Measurements from ENCODE around the gene LCE3A. TPM values are rescaled to one million over a fixed set of nuclear protein-coding genes. Genes with fewer than 3 reads are reported as not detected.
"Not testable (repeated sequence)": the region's sequence is repeated elsewhere in the genome, so short reads cannot be mapped to it uniquely, and the experiment has no call there.

The LCE3A gene
- total RNA-seq, 2 donors from 2014 or later, result not detected

GRCh38 chr1:152623203-152623844 is 421 bp upstream of the LCE3A start:
- Mint-ChIP-seq H3K4me3 (no peak overlapping the region), H3K36me3 (peaks cover 5% of the 10 kb centered on the region), H3K9me3 (peaks cover 5% of the 10 kb centered on the region), H3K27me3 (peaks cover 23 to 39% of the 10 kb centered on the region in 2 donors), H3K27ac (no peak overlapping the region), H3K4me1 (ENCODE audit: low read depth in 2 of 2) (peaks cover 3 to 4% of the 10 kb centered on the region in 2 donors)
- ATAC-seq, result peak; percentile 41 to 48
- no peak for DNase-seq (ENCODE audit: low spot score)

- DNase-seq (ENCODE audit: low spot score) (no peak), ATAC-seq (peak in 1 of 2 donors; percentile 50)
- Mint-ChIP-seq H3K36me3 (peaks cover 7% of the 10 kb centered on the region), H3K27ac (no peak overlapping the region), H3K9me3 (peaks cover 6% of the 10 kb centered on the region), H3K27me3 (peaks cover 21 to 27% of the 10 kb centered on the region in 2 donors), H3K4me1 (ENCODE audit: low read depth in 2 of 2) (peaks cover 3 to 4% of the 10 kb centered on the region in 2 donors), H3K4me3 (no peak overlapping the region)
Measured at GRCh38 chr1:152621993-152622392, 910 bp downstream of the LCE3A start.

GRCh38 chr1:152613511-152613910 is 9.4 kb downstream of the LCE3A start, which contains the start of gene LCE3B:
TSS of gene LCE3B (plus strand) at chr1:152613811. CDS start at chr1:152613811, 0 bp downstream.
- ATAC-seq (no peak), DNase-seq (ENCODE audit: low spot score) (no peak)
- peaks cover 3% of the 10 kb centered on the region for H3K9me3 Mint-ChIP-seq
- peaks cover 4% of the 10 kb centered on the region for H3K36me3 Mint-ChIP-seq
- peaks cover 7 to 8% of the 10 kb centered on the region in 2 donors for H3K27me3 Mint-ChIP-seq
- H3K27ac Mint-ChIP-seq, result no peak within 1 kb of the TSS
- H3K4me3 Mint-ChIP-seq, result no peak within 1 kb of the TSS
- no peaks in the 10 kb centered on the region for H3K4me1 Mint-ChIP-seq (ENCODE audit: low read depth in 2 of 2)

GRCh38 chr1:152599934-152600333 is 23.0 kb downstream of the LCE3A start, which contains the start of gene LCE3C:
TSS of gene LCE3C (plus strand) at chr1:152600234. CDS start at chr1:152600732, 498 bp downstream.
- Mint-ChIP-seq H3K27me3 (peaks cover 0 to 6% of the 10 kb centered on the region in 2 donors), H3K36me3 (no peaks in the 10 kb centered on the region), H3K4me1 (ENCODE audit: low read depth in 2 of 2) (no peaks in the 10 kb centered on the region), H3K27ac (no peak within 1 kb of the TSS), H3K4me3 (no peak within 1 kb of the TSS), H3K9me3 (peaks cover 2% of the 10 kb centered on the region)
- ATAC-seq (no peak), DNase-seq (ENCODE audit: low spot score) (no peak)

- DNase-seq (ENCODE audit: low spot score) (no peak), ATAC-seq (no peak)
- Mint-ChIP-seq H3K36me3 (no peaks in the 10 kb centered on the region), H3K27me3 (no peaks in the 10 kb centered on the region), H3K4me3 (no peak overlapping the region), H3K27ac (no peak overlapping the region), H3K9me3 (peaks cover 5% of the 10 kb centered on the region), H3K4me1 (ENCODE audit: low read depth in 2 of 2) (no peaks in the 10 kb centered on the region)
Measured at GRCh38 chr1:152596986-152597385, 25.9 kb downstream of the LCE3A start.

GRCh38 chr1:152585586-152585985 is 37.3 kb downstream of the LCE3A start:
- no peak overlapping the region for H3K27ac Mint-ChIP-seq
- ATAC-seq, result no peak
- H3K4me3 Mint-ChIP-seq, result no peak overlapping the region

GRCh38 chr1:152582647-152583046 is 40.3 kb downstream of the LCE3A start:
- Mint-ChIP-seq H3K4me1 (ENCODE audit: low read depth in 2 of 2) (no peaks in the 10 kb centered on the region), H3K27ac (no peak overlapping the region), H3K27me3 (peaks cover 12 to 27% of the 10 kb centered on the region in 2 donors), H3K4me3 (no peak overlapping the region), H3K36me3 (no peaks in the 10 kb centered on the region), H3K9me3 (no peaks in the 10 kb centered on the region)
- ATAC-seq (peak in 1 of 2 donors; percentile 41), DNase-seq (ENCODE audit: low spot score) (no peak)

More at GRCh38 chr1:152585586-152585985, 37.3 kb downstream of the LCE3A start:
- Mint-ChIP-seq H3K36me3 (no peaks in the 10 kb centered on the region), H3K9me3 (no peaks in the 10 kb centered on the region), H3K4me1 (ENCODE audit: low read depth in 2 of 2) (no peaks in the 10 kb centered on the region), H3K27me3 (peaks cover 4 to 22% of the 10 kb centered on the region in 2 donors)
- DNase-seq (ENCODE audit: low spot score), result no peak

GRCh38 chr1:152580433-152580832 is 42.5 kb downstream of the LCE3A start, which contains the start of gene LCE3D:
TSS of gene LCE3D (minus strand) at chr1:152580516. CDS start at chr1:152579936, 580 bp downstream.
- H3K36me3 Mint-ChIP-seq, result no peaks in the 10 kb centered on the region
- H3K4me3 Mint-ChIP-seq, result no peak within 1 kb of the TSS

GRCh38 chr1:152579526-152579925 is 43.4 kb downstream of the LCE3A start:
- H3K36me3 Mint-ChIP-seq; ATAC-seq; H3K27ac Mint-ChIP-seq; DNase-seq (ENCODE audit: low spot score); H3K4me1 Mint-ChIP-seq (ENCODE audit: low read depth in 2 of 2); H3K4me3 Mint-ChIP-seq; H3K9me3 Mint-ChIP-seq: not testable (repeated sequence)
- H3K27me3 Mint-ChIP-seq, result peaks cover 14 to 29% of the 10 kb centered on the region in 2 donors

More at GRCh38 chr1:152580433-152580832, 42.5 kb downstream of the LCE3A start, which contains the start of gene LCE3D:
- Mint-ChIP-seq H3K27ac (no peak within 1 kb of the TSS), H3K27me3 (peaks cover 10 to 20% of the 10 kb centered on the region in 2 donors), H3K9me3 (no peaks in the 10 kb centered on the region), H3K4me1 (ENCODE audit: low read depth in 2 of 2) (no peaks in the 10 kb centered on the region)
- no peak for ATAC-seq
- DNase-seq (ENCODE audit: low spot score), result no peak

- Mint-ChIP-seq H3K27me3 (peaks cover 25 to 50% of the 10 kb centered on the region in 2 donors), H3K9me3 (no peaks in the 10 kb centered on the region), H3K36me3 (no peaks in the 10 kb centered on the region), H3K27ac (no peak overlapping the region), H3K4me3 (no peak overlapping the region), H3K4me1 (ENCODE audit: low read depth in 2 of 2) (no peaks in the 10 kb centered on the region)
- peak in 1 of 2 donors; percentile 86 for ATAC-seq
- DNase-seq (ENCODE audit: low spot score), result no peak
Measured at GRCh38 chr1:152577168-152577567, 45.7 kb downstream of the LCE3A start.

Other genes with a start within 250 kb of the LCE3A start
- not detected for gene CRNN, start 208.8 kb downstream of the LCE3A start, total RNA-seq
- not detected for gene LCE5A, start 112.3 kb downstream of the LCE3A start, total RNA-seq
- not detected for gene CRCT1, start 108.6 kb downstream of the LCE3A start, total RNA-seq
- not detected for gene LCE3E, start 56.3 kb downstream of the LCE3A start, total RNA-seq
- not detected for gene LCE3D, start 42.6 kb downstream of the LCE3A start, total RNA-seq
- gene LCE3C, start 22.9 kb downstream of the LCE3A start, total RNA-seq, result not detected
- not detected for gene LCE3B, start 9.3 kb downstream of the LCE3A start, total RNA-seq
- not detected for gene LCE2D, start 40.3 kb upstream of the LCE3A start, total RNA-seq
- gene LCE2C, start 52.2 kb upstream of the LCE3A start, total RNA-seq, result not detected
- gene LCE2B, start 63.0 kb upstream of the LCE3A start, total RNA-seq, result not detected
- not detected for gene LCE2A, start 75.2 kb upstream of the LCE3A start, total RNA-seq
- gene LCE4A, start 85.1 kb upstream of the LCE3A start, total RNA-seq, result not detected
- not detected for gene KPRP, start 134.9 kb upstream of the LCE3A start, total RNA-seq
- not detected for gene LCE1F, start 152.0 kb upstream of the LCE3A start, total RNA-seq
- not detected for gene LCE1E, start 163.2 kb upstream of the LCE3A start, total RNA-seq
- not detected for gene LCE1D, start 173.6 kb upstream of the LCE3A start, total RNA-seq
- gene LCE1C, start 183.5 kb upstream of the LCE3A start, total RNA-seq, result not detected
- gene LCE1B, start 188.9 kb upstream of the LCE3A start, total RNA-seq, result not detected
- gene LCE1A, start 204.4 kb upstream of the LCE3A start, total RNA-seq, result not detected
- not detected for gene LCE6A, start 219.8 kb upstream of the LCE3A start, total RNA-seq
- not detected for gene LCE7A, start 236.9 kb upstream of the LCE3A start, total RNA-seq

Measured in natural killer cell treated with Interleukin-12 subunit alpha and Interleukin-12 subunit beta and Interleukin-15 and Interleukin-18, amount 100 ng/mL, for 72 hours (primary cell).